Testis (tissue), 2 donors: ENCODE results near the gene PDE10A.

Experiments
- POLR2A ChIP-seq: fragments of 450-650 bp; IDR thresholded peaks from one replicate; pipeline ENCODE4 v1.6.1; 2017; ENCODE audit warnings: antibody characterized with exemption, mild to moderate bottlenecking, moderate library complexity
- TF ChIP-seq, protein P1 (sequence below), 3 experiments: fragments of 450-650 bp in 2 of 3; fragments of 200-600 bp in 1 of 3; sonication (generic) in 1 of 3; IDR thresholded peaks; one replicate each; pipeline ENCODE4 v1.5.1; 2016 to 2019; ENCODE audit warnings: antibody characterized with exemption in 3 of 3, mild to moderate bottlenecking in 2 of 3, moderate library complexity in 1 of 3

DNA sequence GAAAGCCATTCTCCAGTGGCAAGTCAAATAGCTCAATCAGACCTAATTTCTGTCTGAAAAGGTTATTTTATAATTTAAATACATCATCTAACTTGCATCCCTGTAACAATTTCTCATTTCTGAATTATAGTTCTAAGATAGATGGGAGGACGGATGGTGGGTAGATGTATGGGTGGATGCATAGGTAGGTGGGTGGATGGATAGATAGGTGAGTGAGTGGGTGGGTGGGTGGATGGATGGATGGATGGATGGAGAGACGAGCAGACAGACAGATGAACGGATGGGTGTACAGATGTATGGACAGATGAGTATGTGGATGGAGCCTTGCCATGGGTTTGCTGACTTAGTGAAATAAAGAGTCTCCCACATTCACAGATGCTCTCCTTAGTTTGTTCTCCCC is 20.0 kb downstream of the PDE10A start:
- TF ChIP-seq, protein P1, sequence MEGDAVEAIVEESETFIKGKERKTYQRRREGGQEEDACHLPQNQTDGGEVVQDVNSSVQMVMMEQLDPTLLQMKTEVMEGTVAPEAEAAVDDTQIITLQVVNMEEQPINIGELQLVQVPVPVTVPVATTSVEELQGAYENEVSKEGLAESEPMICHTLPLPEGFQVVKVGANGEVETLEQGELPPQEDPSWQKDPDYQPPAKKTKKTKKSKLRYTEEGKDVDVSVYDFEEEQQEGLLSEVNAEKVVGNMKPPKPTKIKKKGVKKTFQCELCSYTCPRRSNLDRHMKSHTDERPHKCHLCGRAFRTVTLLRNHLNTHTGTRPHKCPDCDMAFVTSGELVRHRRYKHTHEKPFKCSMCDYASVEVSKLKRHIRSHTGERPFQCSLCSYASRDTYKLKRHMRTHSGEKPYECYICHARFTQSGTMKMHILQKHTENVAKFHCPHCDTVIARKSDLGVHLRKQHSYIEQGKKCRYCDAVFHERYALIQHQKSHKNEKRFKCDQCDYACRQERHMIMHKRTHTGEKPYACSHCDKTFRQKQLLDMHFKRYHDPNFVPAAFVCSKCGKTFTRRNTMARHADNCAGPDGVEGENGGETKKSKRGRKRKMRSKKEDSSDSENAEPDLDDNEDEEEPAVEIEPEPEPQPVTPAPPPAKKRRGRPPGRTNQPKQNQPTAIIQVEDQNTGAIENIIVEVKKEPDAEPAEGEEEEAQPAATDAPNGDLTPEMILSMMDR (IDR thresholded peaks at IDR 0.05): no peak
- no peak for TF ChIP-seq POLR2A
